K562 (cell line): ENCODE results near the gene EIF1B. TPM values are rescaled to one million over a fixed set of nuclear protein-coding genes. Genes with fewer than 3 reads are reported as not detected.
A peak's percentile ranks its signal among the peaks of the same experiment; 100 is the strongest.

Experiments used
- ATAC-seq: fragments of 200-7000 bp; cut with Tn5 transposase; 3 replicates; pipeline ENCODE4 v1.9.1; 2020; ENCODE audit warnings: moderate library complexity
- BruUV-seq: library from RNA; stranded (reverse); fragments of 400-500 nt; replicated peaks from 2 replicates; lab custom pipeline; 2021; lab: Mats Ljungman, UMichigan
- CTCF ChIA-PET: fragments of 300-600 bp; formaldehyde crosslinking; extraction: SDS; loops from one replicate; lab custom pipeline; 2021; ENCODE audit warnings: low intra/inter-chr PET ratio; lab: Yijun Ruan, JAX
- POLR2A ChIA-PET: fragments of 300-600, 350-650 bp; sonication (Branson Sonifier 250); formaldehyde crosslinking; extraction: SDS; loops from one replicate; lab custom pipeline; 2021; ENCODE audit warnings: antibody characterized with exemption, inconsistent platforms; lab: Yijun Ruan, JAX
- DNase-seq, 4 experiments: peaks; one replicate each; pipeline versions ENCODE4 v3.0.0 to v3.0.0-alpha.2; 2011 to 2018; ENCODE audit warnings: low spot score in 3 of 4, mixed read lengths in 3 of 4; ENCODE audit errors: extremely low read depth in 1 of 4
- FAIRE-seq: peaks from 2 replicates; lab custom pipeline; 2011; peaks lifted over from hg19 to GRCh38; lab: Jason Lieb, UNC
- H2AFZ ChIP-seq: 2 replicates; pipeline ENCODE4 v1.6.0; 2011; ENCODE audit warnings: low read depth, low read length, control low read depth, inconsistent platforms
- H3K27ac ChIP-seq: fragments of 200-600 bp; 3 replicates; pipeline ENCODE4 v1.8.0; 2011; ENCODE audit warnings: low read depth, mild to moderate bottlenecking, control low read depth, inconsistent platforms, low read length, moderate library complexity, mixed read lengths; ENCODE audit errors: extremely low read depth
- H3K27me3 ChIP-seq, 2 experiments: fragments of 300-600 bp in 1 of 2; 2 replicates in 1 of 2; 3 replicates in 1 of 2; pipeline versions ENCODE4 v1.6.0 to v1.8.0; 2011; ENCODE audit warnings: inconsistent platforms in 2 of 2, low read length in 2 of 2, mild to moderate bottlenecking in 1 of 2, mixed read lengths in 1 of 2, moderate library complexity in 1 of 2; ENCODE audit not compliant: control insufficient read depth in 2 of 2, insufficient read depth in 2 of 2
- H3K36me3 ChIP-seq: fragments of 300-600 bp; 3 replicates; pipeline ENCODE4 v1.8.0; 2011; ENCODE audit warnings: mild to moderate bottlenecking, low read length, inconsistent platforms; ENCODE audit not compliant: control insufficient read depth, insufficient read depth
- H3K4me1 ChIP-seq, 2 experiments: fragments of 200-600 bp in 1 of 2; replicated peaks in 1 of 2; 2 replicates in 1 of 2; 3 replicates in 1 of 2; pipeline versions ENCODE4 v1.5.1 to v1.8.0; 2011; ENCODE audit warnings: inconsistent platforms in 2 of 2, low read length in 2 of 2, mild to moderate bottlenecking in 1 of 2, mixed read lengths in 1 of 2, moderate library complexity in 1 of 2; ENCODE audit not compliant: control insufficient read depth in 2 of 2, insufficient read depth in 2 of 2
- H3K4me2 ChIP-seq: 2 replicates; pipeline ENCODE4 v1.6.1; 2011; ENCODE audit warnings: low read length, control low read depth, inconsistent platforms, mixed read lengths; ENCODE audit not compliant: insufficient read depth
- H3K4me3 ChIP-seq: fragments of 200-600 bp; sonication (generic), shearing (Covaris generic); 2 replicates; pipeline ENCODE4 v1.5.1; 2016; ENCODE audit warnings: control low read depth, inconsistent platforms
- H3K79me2 ChIP-seq: fragments of 200-600 bp; 3 replicates; pipeline ENCODE4 v1.8.0; 2011; ENCODE audit warnings: low read length, inconsistent platforms; ENCODE audit not compliant: control insufficient read depth, insufficient read depth
- H3K9ac ChIP-seq, 2 experiments: 2 replicates each; pipeline versions ENCODE4 v1.6.0 to v1.6.1; 2011; ENCODE audit warnings: low read depth in 2 of 2, low read length in 2 of 2, control low read depth in 1 of 2, inconsistent platforms in 1 of 2, mild to moderate bottlenecking in 1 of 2, mixed read lengths in 1 of 2; ENCODE audit not compliant: insufficient read depth in 1 of 2
- H3K9me1 ChIP-seq: one replicate; pipeline ENCODE4 v1.6.0; 2011; ENCODE audit warnings: inconsistent platforms, mild to moderate bottlenecking, low read length, moderate library complexity; ENCODE audit not compliant: control insufficient read depth, insufficient read depth
- H3K9me3 ChIP-seq: replicated peaks from 2 replicates; pipeline ENCODE4 v1.5.1; 2011; ENCODE audit warnings: low read depth, low read length, inconsistent platforms; ENCODE audit not compliant: control insufficient read depth, insufficient read depth
- H4K20me1 ChIP-seq: replicated peaks from 2 replicates; pipeline ENCODE4 v1.6.1; 2011; ENCODE audit warnings: low read length, inconsistent platforms, mixed read lengths; ENCODE audit not compliant: control insufficient read depth, insufficient read depth
- MAFF ChIP-seq: IDR thresholded peaks from 2 replicates; pipeline ENCODE4 v1.6.1; 2012; ENCODE audit warnings: low read length, improper control_type of control experiment
- MITF ChIP-seq: IDR thresholded peaks from 2 replicates; pipeline ENCODE4 v1.6.1; 2014; ENCODE audit warnings: antibody characterized with exemption
- NFIC ChIP-seq: fragments of 450-650 bp; IDR thresholded peaks from 2 replicates; pipeline ENCODE4 v1.6.1; 2017; ENCODE audit warnings: mild to moderate bottlenecking, inconsistent platforms
- RAD21 ChIP-seq, 2 experiments: fragments of 250-450 bp in 1 of 2; fragments of 450-650 bp in 1 of 2; sonication (Bioruptor Pico) in 1 of 2; formaldehyde crosslinking in 1 of 2; IDR thresholded peaks in 1 of 2; conservative IDR thresholded peaks in 1 of 2; 2 replicates each; pipeline versions ENCODE4 v1.4.0 to v1.8.0; 2020 to 2022; ENCODE audit warnings: mild to moderate bottlenecking in 2 of 2, moderate library complexity in 1 of 2
- WGBS: fragments of 100-300 bp; shearing (Covaris generic); methylation state at CpG from one replicate; pipeline ENCODE4 v1.1.6; 2016; ENCODE audit warnings: low coverage, mixed read lengths; ENCODE audit not compliant: insufficient coverage; ENCODE audit errors: missing lambda C conversion rate; 5-methylcytosine and 5-hydroxymethylcytosine counted together
- in situ Hi-C: fragments of 300-500 bp; cut with MboI; formaldehyde crosslinking; loops from 4 replicates; pipeline ENCODE4 v1.15.0; 2018; ENCODE audit warnings: inconsistent platforms, mixed read lengths
- intact Hi-C: fragments of 100-400 bp; cut with micrococcal nuclease; formaldehyde crosslinking; loops from 2 replicates; pipeline ENCODE4 v1.14.2; 2022
- polyA plus RNA-seq, 8 experiments: library from polyadenylated mRNA; depleted of rRNA in 4 of 8; stranded (reverse) in 5 of 8; unstranded in 3 of 8; fragments of >200 nt; fragmentation: Nextera tagmentation in 2 of 8; fragmentation: Illumina TruSeq in 1 of 8; extraction: Ambion mirVana in 2 of 8; extraction: Trizol in 1 of 8; gene quantifications; 2 replicates each; pipeline versions ENCODE4 v1.2.1 to v1.2.3, GENCODE V29; 2011 to 2014; ENCODE audit warnings: inconsistent platforms in 1 of 8, missing spikeins in 1 of 8
- total RNA-seq, 7 experiments: library from RNA; depleted of rRNA in 6 of 7; stranded (reverse); fragments of >200 nt in 6 of 7; fragmentation: Illumina TruSeq in 2 of 7; extraction: Trizol in 2 of 7; gene quantifications; 2 replicates each; pipeline versions ENCODE4 v1.2.1 to v1.2.3, GENCODE V29; 2011 to 2021; ENCODE audit warnings: low replicate concordance in 1 of 7

Gene EIF1B
- total and polyA plus RNA-seq, 9 of the 15 experiments (the other 6 are each of a cell fraction or from before 2014, with no cell fraction given) = 18.1 to 184 (median 78.9) TPM

GRCh38 chr3:40333416-40333815 lies 23.9 kb downstream of the EIF1B start:
- Histone ChIP-seq H4K20me1 (no peaks in the 10 kb centered on the region), H3K4me2 (no peak overlapping the region), H3K9me1 (peaks cover 3% of the 10 kb centered on the region), H3K4me1 (peaks cover 5 to 28% of the 10 kb centered on the region in 2 experiments; a peak in 4 of 5 replicates), H3K36me3 (no peaks in the 10 kb centered on the region), H3K9me3 (no peaks in the 10 kb centered on the region), H3K9ac (no peak overlapping the region), H2AFZ (no peak overlapping the region), H3K27me3 (no peaks in the 10 kb centered on the region), H3K79me2 (no peaks in the 10 kb centered on the region), H3K4me3 (no peak overlapping the region), H3K27ac (no peak overlapping the region)
- intact Hi-C loops = no loop called here
- FAIRE-seq (no peak), ATAC-seq (no peak), DNase-seq (no peak)
- in situ Hi-C loops = no loop called here
- ChIA-PET CTCF (no interaction called here), POLR2A (interaction anchor here (0.7 to 2.1 kb wide), 5 partner anchors 9 to 257 kb away, joined by 3 to 11 read pairs (median 4); partner anchors contain the start of gene RPL14)
- 87% methylated on average over 4 of the region's 4 CpGs for WGBS
- TF ChIP-seq NFIC (peak; percentile 72), MITF (no peak), MAFF (no peak)
- BruUV-seq = no TSS peak

GRCh38 chr3:40333852-40334251 lies 24.3 kb downstream of the EIF1B start:
- Histone ChIP-seq H4K20me1 (no peaks in the 10 kb centered on the region), H3K27ac (no peak overlapping the region), H3K4me3 (no peak overlapping the region)
- WGBS = 58% methylated on average over 4 of the region's 4 CpGs
- POLR2A ChIA-PET = interaction anchor here (0.7 to 2.1 kb wide), 5 partner anchors 9 to 256 kb away, joined by 3 to 11 read pairs (median 4); partner anchors contain the start of gene RPL14
- no peak for DNase-seq
- no peak for TF ChIP-seq RAD21 (CRISPR knock-in tag; conservative IDR thresholded peaks at IDR 0.05 in 1 of 2, IDR thresholded peaks at IDR 0.05 in 1 of 2)
- TF ChIP-seq, all 486 proteins: peak for 0
- BruUV-seq = no TSS peak
- Histone ChIP-seq H3K9me3 (no peaks in the 10 kb centered on the region), H3K4me1 (peaks cover 5 to 28% of the 10 kb centered on the region in 2 experiments; a peak in 4 of 5 replicates), H3K9ac (no peak overlapping the region), H3K4me2 (no peak overlapping the region), H3K9me1 (peaks cover 3% of the 10 kb centered on the region), H2AFZ (no peak overlapping the region), H3K36me3 (no peaks in the 10 kb centered on the region), H3K79me2 (no peaks in the 10 kb centered on the region), H3K27me3 (no peaks in the 10 kb centered on the region)
- no peak for ATAC-seq
- CTCF ChIA-PET = no interaction called here
- in situ Hi-C loops (no loop called here), intact Hi-C loops (no loop called here)
- FAIRE-seq = no peak
